HEK293 (cell line): ENCODE data around the gene RIT1.

Source experiments
- EGR2 ChIP-seq: fragments of 450-650 bp; formaldehyde crosslinking; IDR thresholded peaks from 2 replicates; pipeline ENCODE4 v1.5.1; 2016; ENCODE audit warnings: low read depth, missing biosample characterization, missing genetic modification characterization
- ELK4 ChIP-seq: IDR thresholded peaks from 2 replicates; pipeline ENCODE4 v1.6.1; 2011; ENCODE audit warnings: mild to moderate bottlenecking, low read depth, low read length, borderline replicate concordance
- HIC1 ChIP-seq: fragments of 450-650 bp; formaldehyde crosslinking; IDR thresholded peaks from 2 replicates; pipeline ENCODE4 v1.5.1; 2016; ENCODE audit warnings: missing biosample characterization, missing genetic modification characterization
- INSM2 ChIP-seq: fragments of 450-650 bp; formaldehyde crosslinking; IDR thresholded peaks from 2 replicates; pipeline ENCODE4 v1.5.1; 2016; ENCODE audit warnings: missing biosample characterization, missing genetic modification characterization
- KLF17 ChIP-seq: fragments of 450-650 bp; formaldehyde crosslinking; IDR thresholded peaks from 2 replicates; pipeline ENCODE4 v1.5.1; 2016; ENCODE audit warnings: missing biosample characterization, missing genetic modification characterization
- SP2 ChIP-seq: fragments of 450-650 bp; formaldehyde crosslinking; IDR thresholded peaks from 2 replicates; pipeline ENCODE4 v1.5.1; 2016; ENCODE audit warnings: missing biosample characterization, missing genetic modification characterization
- ZBTB17 ChIP-seq: fragments of 450-650 bp; formaldehyde crosslinking; IDR thresholded peaks from 2 replicates; pipeline ENCODE4 v1.5.1; 2016; ENCODE audit warnings: missing biosample characterization, missing genetic modification characterization
- ZBTB20 ChIP-seq: fragments of 450-650 bp; formaldehyde crosslinking; IDR thresholded peaks from 2 replicates; pipeline ENCODE4 v1.5.1; 2016; ENCODE audit warnings: missing biosample characterization, missing genetic modification characterization
- ZBTB48 ChIP-seq: fragments of 450-650 bp; formaldehyde crosslinking; IDR thresholded peaks from 2 replicates; pipeline ENCODE4 v1.5.1; 2016; ENCODE audit warnings: missing biosample characterization, missing genetic modification characterization
- ZNF2 ChIP-seq: fragments of 450-650 bp; formaldehyde crosslinking; IDR thresholded peaks from 2 replicates; pipeline ENCODE4 v1.5.1; 2016; ENCODE audit warnings: missing biosample characterization, missing genetic modification characterization
- ZNF211 ChIP-seq: fragments of 450-650 bp; formaldehyde crosslinking; IDR thresholded peaks from 2 replicates; pipeline ENCODE4 v1.5.1; 2016; ENCODE audit warnings: low read depth, missing biosample characterization, missing genetic modification characterization
- ZNF214 ChIP-seq: fragments of 450-650 bp; formaldehyde crosslinking; IDR thresholded peaks from 2 replicates; pipeline ENCODE4 v1.5.1; 2017; ENCODE audit warnings: missing biosample characterization, mild to moderate bottlenecking, missing genetic modification characterization, borderline replicate concordance
- ZNF24 ChIP-seq: fragments of 450-650 bp; formaldehyde crosslinking; IDR thresholded peaks from 2 replicates; pipeline ENCODE4 v1.5.1; 2016; ENCODE audit warnings: missing biosample characterization, missing genetic modification characterization
- ZNF280C ChIP-seq: fragments of 450-650 bp; formaldehyde crosslinking; IDR thresholded peaks from 2 replicates; pipeline ENCODE4 v1.5.1; 2016; ENCODE audit warnings: missing biosample characterization, missing genetic modification characterization
- ZNF324 ChIP-seq: fragments of 450-650 bp; formaldehyde crosslinking; IDR thresholded peaks from 2 replicates; pipeline ENCODE4 v1.5.1; 2016; ENCODE audit warnings: missing biosample characterization, missing genetic modification characterization
- ZNF366 ChIP-seq: fragments of 450-650 bp; formaldehyde crosslinking; conservative IDR thresholded peaks from 2 replicates; pipeline ENCODE4 v1.5.1; 2016; ENCODE audit warnings: missing biosample characterization, missing genetic modification characterization
- ZNF48 ChIP-seq: fragments of 450-650 bp; formaldehyde crosslinking; IDR thresholded peaks from 2 replicates; pipeline ENCODE4 v1.5.1; 2016; ENCODE audit warnings: missing biosample characterization, missing genetic modification characterization
- ZNF518A ChIP-seq: fragments of 450-650 bp; formaldehyde crosslinking; conservative IDR thresholded peaks from 2 replicates; pipeline ENCODE4 v1.5.1; 2016; ENCODE audit warnings: low read depth, missing biosample characterization, missing genetic modification characterization
- ZNF548 ChIP-seq: fragments of 450-650 bp; formaldehyde crosslinking; IDR thresholded peaks from 2 replicates; pipeline ENCODE4 v1.5.1; 2016; ENCODE audit warnings: missing biosample characterization, missing genetic modification characterization
- ZNF600 ChIP-seq: fragments of 450-650 bp; formaldehyde crosslinking; IDR thresholded peaks from 2 replicates; pipeline ENCODE4 v1.5.1; 2016; ENCODE audit warnings: missing biosample characterization, missing genetic modification characterization
- ZSCAN18 ChIP-seq: fragments of 450-650 bp; formaldehyde crosslinking; IDR thresholded peaks from 2 replicates; pipeline ENCODE4 v1.5.1; 2016; ENCODE audit warnings: missing biosample characterization, missing genetic modification characterization
- ZXDB ChIP-seq: fragments of 450-650 bp; formaldehyde crosslinking; IDR thresholded peaks from 2 replicates; pipeline ENCODE4 v1.5.1; 2016; ENCODE audit warnings: missing biosample characterization, missing genetic modification characterization

Gene RIT1

GRCh38 chr1:155856975-155857930 is 53.9 kb downstream of the RIT1 start, which contains the start of gene GON4L (continued):
- TF ChIP-seq ZSCAN18 (tag by site-specific recombination) (no peak), ZNF24 (tag by site-specific recombination) (peak; percentile 31; the same call in 1 of the 2 replicates), ZBTB17 (tag by site-specific recombination) (peak; percentile 89), ELK4 (peak; percentile 49; the same call in 1 of the 2 replicates), ZNF366 (no peak), ZBTB20 (tag by site-specific recombination) (peak; percentile 74; the same call in 1 of the 2 replicates), ZNF280C (tag by site-specific recombination) (no peak), ZBTB48 (tag by site-specific recombination) (peak; percentile 76), ZNF211 (tag by site-specific recombination) (no peak), ZNF2 (tag by site-specific recombination) (peak; percentile 92), HIC1 (tag by site-specific recombination) (peak; percentile 99), ZNF214 (tag by site-specific recombination) (no peak), KLF17 (tag by site-specific recombination) (peak; percentile 81), SP2 (tag by site-specific recombination) (peak; percentile 86), EGR2 (tag by site-specific recombination) (0 out of 2 replicates have a peak, but pooled peaks have one; percentile 14), INSM2 (tag by site-specific recombination) (no peak; the same call in 1 of the 2 replicates), ZNF600 (tag by site-specific recombination) (peak; percentile 97), ZNF48 (tag by site-specific recombination) (no peak), ZNF548 (tag by site-specific recombination) (no peak), ZNF324 (tag by site-specific recombination) (peak; percentile 26; the same call in 1 of the 2 replicates), ZXDB (tag by site-specific recombination) (peak; percentile 85), ZNF518A (tag by site-specific recombination) (peak; percentile 53; the same call in 1 of the 2 replicates)
